ENCODE data around the gene PHLDA2.

DNA sequence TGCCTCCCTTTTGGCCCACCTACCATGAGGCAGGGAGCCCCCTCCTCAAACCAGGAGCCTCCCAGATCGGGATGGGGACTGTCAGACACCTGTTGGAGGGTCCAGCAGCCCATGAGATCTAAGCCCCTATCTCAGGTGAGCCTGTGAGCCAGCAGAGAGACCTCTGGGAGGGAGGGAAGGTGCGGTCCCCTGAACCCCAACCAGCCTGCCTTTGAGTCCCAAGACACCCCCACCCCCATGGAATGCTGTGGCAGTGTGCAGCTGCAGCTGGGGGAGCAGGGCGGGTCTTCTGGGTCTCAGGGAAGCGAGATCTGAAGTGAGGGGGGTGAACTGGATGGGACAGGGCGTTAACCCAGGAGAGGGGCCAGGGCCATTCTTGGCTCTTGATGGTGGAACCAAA, 42.3 kb downstream of the PHLDA2 start:
- TF ChIP-seq, protein P1, sequence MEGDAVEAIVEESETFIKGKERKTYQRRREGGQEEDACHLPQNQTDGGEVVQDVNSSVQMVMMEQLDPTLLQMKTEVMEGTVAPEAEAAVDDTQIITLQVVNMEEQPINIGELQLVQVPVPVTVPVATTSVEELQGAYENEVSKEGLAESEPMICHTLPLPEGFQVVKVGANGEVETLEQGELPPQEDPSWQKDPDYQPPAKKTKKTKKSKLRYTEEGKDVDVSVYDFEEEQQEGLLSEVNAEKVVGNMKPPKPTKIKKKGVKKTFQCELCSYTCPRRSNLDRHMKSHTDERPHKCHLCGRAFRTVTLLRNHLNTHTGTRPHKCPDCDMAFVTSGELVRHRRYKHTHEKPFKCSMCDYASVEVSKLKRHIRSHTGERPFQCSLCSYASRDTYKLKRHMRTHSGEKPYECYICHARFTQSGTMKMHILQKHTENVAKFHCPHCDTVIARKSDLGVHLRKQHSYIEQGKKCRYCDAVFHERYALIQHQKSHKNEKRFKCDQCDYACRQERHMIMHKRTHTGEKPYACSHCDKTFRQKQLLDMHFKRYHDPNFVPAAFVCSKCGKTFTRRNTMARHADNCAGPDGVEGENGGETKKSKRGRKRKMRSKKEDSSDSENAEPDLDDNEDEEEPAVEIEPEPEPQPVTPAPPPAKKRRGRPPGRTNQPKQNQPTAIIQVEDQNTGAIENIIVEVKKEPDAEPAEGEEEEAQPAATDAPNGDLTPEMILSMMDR (IDR thresholded peaks at IDR 0.05), result no peak
- TF ChIP-seq EZH2 (IDR thresholded peaks at IDR 0.05; ENCODE audit: borderline replicate concordance, insufficient read depth, low read depth, low read length, poor library complexity, severe bottlenecking), result no peak

Data from B cell (primary cell).